GM19324 (cell line): ENCODE measurements around the gene ARID4A.
"Not testable (repeated sequence)": the region's sequence is repeated elsewhere in the genome, so short reads cannot be mapped to it uniquely, and the experiment has no call there.

ENCODE experiments used
- ATAC-seq: cut with Tn5 transposase; IDR thresholded peaks from one replicate; pipeline ENCODE4 v1.9.1; 2021; ENCODE audit warnings: mild to moderate bottlenecking, moderate library complexity; ENCODE audit not compliant: unreplicated experiment, low FRiP score

The ARID4A gene

GRCh38 chr14:58288106-58288792 lies 10.1 kb upstream of the ARID4A start:
- no peak for ATAC-seq

- ATAC-seq, result no peak
Measured at GRCh38 chr14:58291646-58292045, 6.7 kb upstream of the ARID4A start.

- ATAC-seq, result no peak
Measured at GRCh38 chr14:58292187-58292586, 6.2 kb upstream of the ARID4A start.

GRCh38 chr14:58294201-58294600 lies 4.2 kb upstream of the ARID4A start:
- no peak for ATAC-seq

GRCh38 chr14:58296726-58297125 lies 1.6 kb upstream of the ARID4A start:
- no peak for ATAC-seq

- ATAC-seq, result no peak
Measured at GRCh38 chr14:58297412-58297761, 968 bp upstream of the ARID4A start.

GRCh38 chr14:58297762-58298476 lies 436 bp upstream of the ARID4A start:
- ATAC-seq, result peak; percentile 88

GRCh38 chr14:58299401-58300330 lies 1.3 kb downstream of the ARID4A start:
- ATAC-seq, result no peak

- ATAC-seq, result no peak
Measured at GRCh38 chr14:58301416-58301815, 3.1 kb downstream of the ARID4A start.

GRCh38 chr14:58305730-58306129 lies 7.4 kb downstream of the ARID4A start:
- ATAC-seq, result no peak

- ATAC-seq, result no peak
Measured at GRCh38 chr14:58307597-58308316, 9.4 kb downstream of the ARID4A start.

GRCh38 chr14:58309086-58309485 lies 10.7 kb downstream of the ARID4A start:
- ATAC-seq, result no peak

GRCh38 chr14:58313699-58314098 lies 15.3 kb downstream of the ARID4A start:
- no peak for ATAC-seq

- no peak for ATAC-seq
Measured at GRCh38 chr14:58315606-58316005, 17.3 kb downstream of the ARID4A start.

GRCh38 chr14:58327019-58327418 lies 28.7 kb downstream of the ARID4A start:
- ATAC-seq, result no peak

- peak; percentile 87 for ATAC-seq
Measured at GRCh38 chr14:58331111-58331510, 32.8 kb downstream of the ARID4A start.

- no peak for ATAC-seq
Measured at GRCh38 chr14:58332561-58332960, 34.2 kb downstream of the ARID4A start.

GRCh38 chr14:58339666-58340065 lies 41.3 kb downstream of the ARID4A start:
- ATAC-seq, result not testable (repeated sequence)

GRCh38 chr14:58341152-58341748 lies 42.9 kb downstream of the ARID4A start:
- no peak for ATAC-seq

GRCh38 chr14:58343535-58343934 lies 45.2 kb downstream of the ARID4A start:
- not testable (repeated sequence) for ATAC-seq
